Measurements from ENCODE around the gene EPB42. TPM values are rescaled to one million over a fixed set of nuclear protein-coding genes. Genes with fewer than 3 reads are reported as not detected.
"Not testable (repeated sequence)": the region's sequence is repeated elsewhere in the genome, so short reads cannot be mapped to it uniquely, and the experiment has no call there.

The EPB42 gene
- total RNA-seq, 1 donor from 2014 or later: not detected

- intact Hi-C loops (cut with DNase I): no loop called here
- Histone ChIP-seq H3K4me3 (peak within 1 kb of the TSS; percentile 94 to 95), H3K9me3 (no peaks in the 10 kb centered on the region), H3K4me1 (peaks cover 0 to 13% of the 10 kb centered on the region in 2 donors), H3K36me3 (peaks cover 12 to 29% of the 10 kb centered on the region in 2 donors), H3K27ac (peak within 1 kb of the TSS; percentile 96 to 97), H3K27me3 (no peaks in the 10 kb centered on the region)
- peak in 2 of 3 experiments; percentile 15 to 41 for TF ChIP-seq CTCF (IDR thresholded peaks at IDR 0.05)
- peak; percentile 85 to 97 for DNase-seq (ENCODE audit: low spot score in 2 of 2)
Observed at GRCh38 chr15:43185157-43186002, 35.4 kb downstream of the EPB42 start, which contains the start of gene CCNDBP1. TSS of gene CCNDBP1 (plus strand) at chr15:43185403. CDS start at chr15:43185499, 96 bp downstream.

- no peak for TF ChIP-seq CTCF (IDR thresholded peaks at IDR 0.05)
- Histone ChIP-seq H3K4me1 (peaks cover 0 to 13% of the 10 kb centered on the region in 2 donors), H3K36me3 (peaks cover 4 to 24% of the 10 kb centered on the region in 2 donors), H3K4me3 (peak overlapping the region; percentile 94 to 95), H3K9me3 (no peaks in the 10 kb centered on the region), H3K27ac (peak overlapping the region; percentile 96 to 97), H3K27me3 (no peaks in the 10 kb centered on the region)
- intact Hi-C loops (cut with DNase I): loop anchor here (5.0 kb wide), 1 partner anchor 77 kb away; the partner anchor contains the start of gene UBR1
- DNase-seq (ENCODE audit: low spot score in 2 of 2): no peak
Observed at GRCh38 chr15:43184407-43185124, 36.3 kb downstream of the EPB42 start.

- DNase-seq (ENCODE audit: low spot score in 2 of 2): no peak
- Histone ChIP-seq H3K9me3 (no peaks in the 10 kb centered on the region), H3K36me3 (peaks cover 0 to 26% of the 10 kb centered on the region in 2 donors), H3K27me3 (no peaks in the 10 kb centered on the region), H3K4me1 (peaks cover 0 to 13% of the 10 kb centered on the region in 2 donors), H3K27ac (no peak overlapping the region), H3K4me3 (no peak overlapping the region)
- intact Hi-C loops (cut with DNase I): loop anchor here (5.0 kb wide), 1 partner anchor 76 kb away; the partner anchor contains the start of gene UBR1
- no peak for TF ChIP-seq CTCF (IDR thresholded peaks at IDR 0.05)
Observed at GRCh38 chr15:43183270-43183669, 37.5 kb downstream of the EPB42 start.

- peaks cover 19 to 52% of the 10 kb centered on the region in 2 donors for H3K36me3 ChIP-seq
Observed at GRCh38 chr15:43177147-43177546, 43.7 kb downstream of the EPB42 start.

GRCh38 chr15:43175656-43176309 lies 45.0 kb downstream of the EPB42 start:
- H3K4me3 ChIP-seq; H3K27ac ChIP-seq; intact Hi-C loops (cut with DNase I); H3K4me1 ChIP-seq; H3K27me3 ChIP-seq; DNase-seq (ENCODE audit: low spot score in 2 of 2); H3K9me3 ChIP-seq: not testable (repeated sequence)
- H3K36me3 ChIP-seq: peaks cover 24 to 54% of the 10 kb centered on the region in 2 donors

More at GRCh38 chr15:43177147-43177546, 43.7 kb downstream of the EPB42 start:
- H3K27me3 ChIP-seq; intact Hi-C loops (cut with DNase I); H3K4me1 ChIP-seq; H3K9me3 ChIP-seq; H3K27ac ChIP-seq; DNase-seq (ENCODE audit: low spot score in 2 of 2); H3K4me3 ChIP-seq: not testable (repeated sequence)

- Histone ChIP-seq H3K27ac (peak overlapping the region in 1 of 2 donors; percentile 57), H3K9me3 (no peaks in the 10 kb centered on the region), H3K36me3 (peaks cover 28 to 45% of the 10 kb centered on the region in 2 donors), H3K4me3 (no peak overlapping the region), H3K27me3 (no peaks in the 10 kb centered on the region), H3K4me1 (peaks cover 0 to 9% of the 10 kb centered on the region in 2 donors)
- TF ChIP-seq CTCF (IDR thresholded peaks at IDR 0.05): no peak
- no peak for DNase-seq (ENCODE audit: low spot score in 2 of 2)
- intact Hi-C loops (cut with DNase I): no loop called here
Observed at GRCh38 chr15:43169888-43170287, 50.9 kb downstream of the EPB42 start.

All from ascending aorta (tissue), 2 donors.